ENCODE data around the gene ZFP91.

DNA sequence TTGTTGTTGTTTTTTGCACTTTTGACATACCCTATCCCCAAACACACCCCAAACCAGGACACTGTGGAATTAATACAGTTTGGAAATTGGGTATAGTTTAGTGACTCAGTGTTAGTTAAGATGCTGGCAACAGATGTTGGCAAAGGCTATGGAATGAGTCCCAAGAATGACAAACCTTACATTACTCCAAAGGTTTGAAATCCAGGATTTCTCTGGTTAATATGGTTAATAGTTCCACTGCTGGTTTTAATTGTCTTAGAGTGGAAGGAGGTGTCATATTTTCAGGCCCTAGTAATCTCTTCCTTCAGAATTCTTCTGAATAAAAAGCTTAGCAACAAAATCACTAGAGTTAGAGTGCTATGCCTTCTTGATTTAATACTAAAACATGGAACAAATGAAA, 4.0 kb upstream of the ZFP91 start:
- TF ChIP-seq SUZ12 (IDR thresholded peaks at IDR 0.05) (no peak), SP1 (IDR thresholded peaks at IDR 0.05) (no peak)
